ENCODE data around the gene PPARD.

DNA sequence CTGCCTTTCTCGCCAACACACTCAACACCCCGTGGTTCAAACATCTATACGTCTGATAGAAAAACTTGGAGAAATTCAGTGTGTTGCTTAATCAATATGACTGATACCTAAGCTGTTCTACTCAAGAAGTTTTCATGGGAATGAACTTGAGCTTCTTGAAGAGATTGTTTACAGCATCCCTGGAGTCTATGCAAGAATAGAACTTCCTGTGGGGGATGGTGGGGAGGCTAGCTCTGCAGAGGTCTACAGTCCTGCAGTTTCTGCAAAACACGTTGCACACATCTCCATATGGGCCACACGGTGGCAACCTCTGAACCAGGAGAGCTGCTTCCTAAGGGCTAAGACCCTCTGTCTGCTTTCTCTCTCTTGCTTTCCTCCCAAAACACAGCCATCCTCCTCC lies 77.1 kb downstream of the PPARD start:
- TF ChIP-seq, protein P1, sequence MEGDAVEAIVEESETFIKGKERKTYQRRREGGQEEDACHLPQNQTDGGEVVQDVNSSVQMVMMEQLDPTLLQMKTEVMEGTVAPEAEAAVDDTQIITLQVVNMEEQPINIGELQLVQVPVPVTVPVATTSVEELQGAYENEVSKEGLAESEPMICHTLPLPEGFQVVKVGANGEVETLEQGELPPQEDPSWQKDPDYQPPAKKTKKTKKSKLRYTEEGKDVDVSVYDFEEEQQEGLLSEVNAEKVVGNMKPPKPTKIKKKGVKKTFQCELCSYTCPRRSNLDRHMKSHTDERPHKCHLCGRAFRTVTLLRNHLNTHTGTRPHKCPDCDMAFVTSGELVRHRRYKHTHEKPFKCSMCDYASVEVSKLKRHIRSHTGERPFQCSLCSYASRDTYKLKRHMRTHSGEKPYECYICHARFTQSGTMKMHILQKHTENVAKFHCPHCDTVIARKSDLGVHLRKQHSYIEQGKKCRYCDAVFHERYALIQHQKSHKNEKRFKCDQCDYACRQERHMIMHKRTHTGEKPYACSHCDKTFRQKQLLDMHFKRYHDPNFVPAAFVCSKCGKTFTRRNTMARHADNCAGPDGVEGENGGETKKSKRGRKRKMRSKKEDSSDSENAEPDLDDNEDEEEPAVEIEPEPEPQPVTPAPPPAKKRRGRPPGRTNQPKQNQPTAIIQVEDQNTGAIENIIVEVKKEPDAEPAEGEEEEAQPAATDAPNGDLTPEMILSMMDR (IDR thresholded peaks at IDR 0.05): no peak
- TF ChIP-seq POLR2A (IDR thresholded peaks at IDR 0.05) (no peak), EP300 (IDR thresholded peaks at IDR 0.05) (no peak)
